SK-N-MC (cell line): ENCODE measurements around the gene MAPK8IP3.

Source experiments
- EZH2 ChIP-seq: fragments of 200-600 bp; sonication (generic); IDR thresholded peaks from one replicate; pipeline ENCODE4 v1.6.1; 2017; ENCODE audit warnings: antibody characterized with exemption
- POLR2AphosphoS5 ChIP-seq: IDR thresholded peaks from 2 replicates; pipeline ENCODE4 v1.6.1; 2012; ENCODE audit warnings: mild to moderate bottlenecking, low read depth, low read length, borderline replicate concordance

DNA sequence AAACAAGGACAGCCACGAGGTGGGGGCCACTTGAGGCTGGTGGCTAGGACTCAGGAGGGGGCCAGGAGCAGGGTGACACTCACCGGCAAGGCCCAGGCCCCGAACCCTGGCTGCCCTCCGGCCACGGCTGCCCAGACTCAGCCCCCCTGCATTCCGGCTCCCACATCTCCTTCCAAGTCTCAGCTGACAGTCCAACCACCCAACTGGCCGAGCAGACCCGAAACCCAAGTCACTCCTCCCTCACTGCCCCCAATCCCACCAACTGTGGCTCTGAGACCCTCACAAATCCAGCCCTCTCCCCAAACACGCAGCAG lies 111.2 kb downstream of the MAPK8IP3 start:
- TF ChIP-seq EZH2 (no peak), POLR2AphosphoS5 (no peak)
